Measurements from ENCODE around the gene DUSP7.

Gene DUSP7, protein sequence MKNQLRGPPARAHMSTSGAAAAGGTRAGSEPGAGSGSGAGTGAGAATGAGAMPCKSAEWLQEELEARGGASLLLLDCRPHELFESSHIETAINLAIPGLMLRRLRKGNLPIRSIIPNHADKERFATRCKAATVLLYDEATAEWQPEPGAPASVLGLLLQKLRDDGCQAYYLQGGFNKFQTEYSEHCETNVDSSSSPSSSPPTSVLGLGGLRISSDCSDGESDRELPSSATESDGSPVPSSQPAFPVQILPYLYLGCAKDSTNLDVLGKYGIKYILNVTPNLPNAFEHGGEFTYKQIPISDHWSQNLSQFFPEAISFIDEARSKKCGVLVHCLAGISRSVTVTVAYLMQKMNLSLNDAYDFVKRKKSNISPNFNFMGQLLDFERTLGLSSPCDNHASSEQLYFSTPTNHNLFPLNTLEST

DNA sequence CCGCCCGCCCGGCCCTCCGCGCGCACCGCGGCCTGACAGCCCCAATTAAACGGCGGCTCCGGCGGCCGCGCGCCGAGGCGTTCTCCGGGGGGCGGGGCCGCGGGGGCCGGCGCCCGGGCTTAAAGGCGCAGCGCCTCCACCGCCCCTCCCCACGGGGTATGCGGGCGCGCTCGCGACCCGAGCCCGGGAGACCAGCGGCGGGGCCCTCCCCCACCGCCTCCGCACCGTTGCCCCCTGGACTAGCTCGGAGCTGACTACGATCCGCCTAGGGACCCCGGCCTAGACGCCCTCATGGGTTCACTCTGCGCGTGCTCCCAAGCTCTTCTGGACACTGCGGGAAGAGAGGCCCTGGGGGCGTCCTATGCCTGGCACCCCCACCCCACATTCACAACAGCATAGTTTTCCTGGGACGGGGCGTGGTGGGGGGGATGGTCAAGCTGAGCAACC is at the start of gene DUSP7:
Gene DUSP7 (minus strand): TSS at position 51 of the 447 bp plus-strand sequence. CDS start 205 bp downstream, outside the sequence.
- no peak for FAIRE-seq

DNA sequence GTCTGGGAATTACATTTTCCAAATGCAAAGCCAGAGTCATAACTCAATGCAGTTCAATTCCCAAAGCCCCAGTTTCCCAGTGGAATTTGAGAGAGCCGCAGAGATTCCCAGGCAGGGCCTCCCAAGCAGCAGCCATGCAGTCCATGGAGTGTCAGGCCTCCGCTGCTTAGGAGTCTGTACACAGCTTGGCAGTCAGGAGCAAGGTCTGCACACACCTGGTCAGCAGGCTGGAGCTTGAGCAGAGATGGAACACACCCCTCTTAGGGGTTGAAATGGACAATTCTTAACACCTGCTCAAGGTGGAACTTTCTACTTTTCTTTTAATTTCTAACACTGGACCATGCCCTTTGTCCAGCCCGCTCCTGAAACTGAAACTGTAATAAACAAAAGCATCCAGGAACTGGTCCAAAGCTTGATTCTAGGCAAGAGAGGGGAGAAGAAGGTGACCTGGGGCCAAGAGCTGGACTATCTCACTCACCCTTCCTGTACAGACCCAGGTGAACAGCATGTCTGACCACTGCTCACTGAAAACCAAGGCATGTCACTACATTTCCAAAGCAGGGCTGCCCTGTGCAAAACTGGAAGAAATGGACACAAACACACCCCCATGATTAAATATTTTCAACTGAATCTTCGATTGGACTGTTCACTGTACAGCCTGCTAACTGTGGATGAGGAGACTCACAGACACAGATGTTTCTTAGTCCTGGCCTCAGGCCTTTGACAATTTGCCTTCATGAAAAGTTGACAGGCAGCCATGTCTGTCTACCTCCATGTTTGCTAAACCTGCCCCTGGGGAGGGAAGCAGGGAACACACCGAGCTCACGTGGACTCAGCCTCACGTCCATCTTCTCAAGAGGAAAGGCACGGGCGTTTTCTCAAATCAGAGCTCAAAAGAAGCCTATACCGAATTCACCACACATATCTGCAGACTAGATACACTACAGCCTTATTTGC is 48.6 kb upstream of the DUSP7 start:
- FAIRE-seq = no peak

DNA sequence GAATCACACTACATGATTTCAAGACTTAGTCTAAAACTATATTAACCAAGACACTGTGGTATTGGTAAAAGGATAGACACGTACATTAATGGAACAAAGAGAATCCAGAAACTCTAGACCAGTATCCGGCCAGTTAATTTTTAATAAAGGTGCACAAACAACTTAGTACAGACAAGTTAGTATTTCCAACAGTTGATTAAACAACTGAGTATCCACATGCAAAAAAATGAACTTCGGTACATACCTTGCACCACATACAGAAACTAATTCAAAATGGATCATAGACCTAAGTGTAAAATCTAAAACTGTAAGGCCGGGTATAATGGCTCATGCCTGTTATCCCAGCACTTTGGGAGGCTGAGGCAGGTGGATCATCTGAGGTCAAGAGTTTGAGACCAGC is 46.6 kb upstream of the DUSP7 start:
- no peak for FAIRE-seq

DNA sequence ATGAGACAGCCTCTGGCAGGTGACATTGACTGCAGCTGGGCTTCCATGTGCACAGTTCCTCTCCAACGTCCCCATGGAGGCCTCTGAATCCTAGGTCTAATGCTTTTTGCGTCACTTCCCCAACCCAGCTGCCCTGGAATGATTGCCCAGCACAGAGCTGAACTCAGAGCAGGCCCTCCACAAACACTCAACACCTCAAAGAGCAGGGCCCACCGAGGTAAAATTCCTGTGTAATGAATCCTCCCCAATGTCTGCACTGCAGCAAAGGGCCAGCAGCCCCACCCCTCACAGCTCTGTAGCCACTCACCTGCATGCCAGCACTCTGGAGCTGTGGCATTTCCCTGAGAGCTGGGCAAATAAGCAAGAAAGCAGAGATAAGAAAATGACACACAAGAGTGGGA is 42.6 kb upstream of the DUSP7 start:
- no peak for FAIRE-seq

DNA sequence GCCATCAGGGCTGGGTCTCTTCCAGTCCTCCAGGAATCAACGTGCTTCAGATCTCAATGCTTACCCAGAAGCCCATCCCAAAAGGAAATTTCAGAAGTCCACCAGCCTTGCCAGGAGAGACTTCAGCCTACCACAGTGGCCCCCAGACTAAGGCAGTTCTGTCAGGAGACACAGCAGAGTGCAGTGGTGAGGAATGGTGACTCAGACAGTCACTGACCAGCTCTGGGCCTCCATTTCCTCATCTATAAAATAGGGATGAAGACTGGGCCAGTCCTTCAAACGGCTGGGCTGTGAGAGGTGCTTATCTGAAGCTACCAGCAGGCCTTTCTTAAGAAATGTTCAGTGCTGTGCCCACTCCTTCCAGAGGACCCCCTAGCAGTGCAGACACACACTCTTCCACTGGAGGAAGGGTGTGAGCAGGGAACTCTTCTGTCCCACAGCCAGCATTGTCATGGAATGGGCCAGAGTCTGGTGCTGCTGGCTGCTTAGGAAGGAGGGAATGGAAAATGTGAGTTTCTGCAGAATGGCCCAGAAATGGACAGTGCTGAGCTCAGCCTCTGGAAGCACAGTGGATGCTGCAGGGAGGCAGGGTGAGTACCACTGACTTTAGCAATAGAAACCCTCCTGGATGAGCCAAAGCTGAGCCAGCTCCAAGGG is 41.6 kb upstream of the DUSP7 start:
- no peak for FAIRE-seq

DNA sequence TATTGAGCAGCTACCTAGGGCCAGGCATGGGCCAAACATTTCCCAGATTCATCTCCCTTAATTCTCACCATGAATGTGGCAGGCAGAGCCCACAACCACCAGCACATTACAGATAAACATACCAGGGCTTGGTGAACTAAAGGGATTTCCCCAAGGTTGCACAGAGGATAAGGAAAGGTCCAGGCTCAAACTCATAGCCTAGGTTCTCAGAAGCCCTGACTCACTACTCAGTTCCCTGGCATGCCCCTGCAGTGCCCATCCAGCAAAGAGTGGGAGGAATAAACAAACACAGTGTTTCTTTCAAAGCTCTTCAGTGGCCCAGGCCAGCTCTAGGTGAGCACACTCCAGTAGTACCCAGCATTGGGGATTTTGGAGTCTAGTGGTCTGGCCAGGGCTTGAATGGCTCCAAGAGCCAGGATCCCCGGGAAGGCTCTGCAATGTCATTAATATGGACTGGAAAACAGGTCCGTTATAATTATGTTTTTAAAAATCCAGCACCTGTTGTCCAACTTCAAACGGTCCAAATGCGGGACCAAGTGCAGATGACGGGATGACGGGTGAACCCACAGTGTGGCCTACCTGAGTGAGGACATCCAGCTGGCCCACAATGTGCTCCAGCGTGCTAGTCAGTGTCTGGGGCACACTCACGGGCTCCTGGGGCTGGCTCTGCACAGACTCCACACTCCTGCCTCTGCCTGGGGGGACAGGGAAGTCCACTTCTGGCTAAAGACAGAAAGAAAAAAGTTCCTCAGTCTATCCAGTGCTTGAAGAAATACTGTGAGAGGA is 39.8 kb upstream of the DUSP7 start:
- no peak for FAIRE-seq

DNA sequence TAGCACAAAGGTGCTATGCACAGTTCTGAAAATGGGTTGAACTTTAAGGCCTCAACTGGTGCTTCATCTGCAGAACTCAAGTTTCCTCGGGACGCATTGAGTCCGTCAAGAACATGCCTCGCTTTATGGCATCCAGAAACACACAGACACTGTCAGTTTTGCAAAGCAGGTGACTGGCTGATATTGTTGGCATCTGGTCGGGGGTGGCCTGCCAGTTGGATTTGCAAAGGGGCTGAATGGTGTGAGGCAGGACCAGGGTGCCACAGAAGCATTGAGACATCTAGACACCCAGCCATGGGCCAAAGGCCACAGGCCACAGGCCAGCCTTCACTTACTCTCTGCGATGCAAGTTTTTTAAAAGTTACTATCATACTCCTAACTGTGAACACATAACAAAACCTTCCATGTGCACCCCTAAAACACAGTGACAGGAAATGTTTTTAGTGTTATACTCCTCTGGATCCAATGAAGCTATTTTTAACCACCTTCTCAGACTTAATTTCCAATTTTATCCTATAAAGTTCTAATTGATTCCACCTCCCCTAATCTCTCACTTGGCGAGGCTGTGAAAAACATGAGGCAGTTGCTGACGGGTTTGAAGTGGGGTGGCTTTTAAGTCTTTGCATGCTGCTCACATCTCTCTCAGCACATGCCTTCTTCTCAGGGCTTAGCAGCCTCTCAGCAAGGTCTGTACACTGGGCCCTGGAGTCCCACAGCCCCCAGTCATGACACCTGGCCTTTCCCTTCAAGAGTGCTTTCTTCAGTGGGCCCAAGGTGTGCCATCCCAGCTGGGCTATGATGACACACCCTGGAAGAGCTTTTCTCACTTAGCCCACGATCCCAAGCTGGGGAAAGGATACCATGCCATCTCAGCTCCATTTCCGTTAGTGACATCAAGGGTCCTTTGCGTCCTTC is 38.5 kb upstream of the DUSP7 start:
- FAIRE-seq = no peak

DNA sequence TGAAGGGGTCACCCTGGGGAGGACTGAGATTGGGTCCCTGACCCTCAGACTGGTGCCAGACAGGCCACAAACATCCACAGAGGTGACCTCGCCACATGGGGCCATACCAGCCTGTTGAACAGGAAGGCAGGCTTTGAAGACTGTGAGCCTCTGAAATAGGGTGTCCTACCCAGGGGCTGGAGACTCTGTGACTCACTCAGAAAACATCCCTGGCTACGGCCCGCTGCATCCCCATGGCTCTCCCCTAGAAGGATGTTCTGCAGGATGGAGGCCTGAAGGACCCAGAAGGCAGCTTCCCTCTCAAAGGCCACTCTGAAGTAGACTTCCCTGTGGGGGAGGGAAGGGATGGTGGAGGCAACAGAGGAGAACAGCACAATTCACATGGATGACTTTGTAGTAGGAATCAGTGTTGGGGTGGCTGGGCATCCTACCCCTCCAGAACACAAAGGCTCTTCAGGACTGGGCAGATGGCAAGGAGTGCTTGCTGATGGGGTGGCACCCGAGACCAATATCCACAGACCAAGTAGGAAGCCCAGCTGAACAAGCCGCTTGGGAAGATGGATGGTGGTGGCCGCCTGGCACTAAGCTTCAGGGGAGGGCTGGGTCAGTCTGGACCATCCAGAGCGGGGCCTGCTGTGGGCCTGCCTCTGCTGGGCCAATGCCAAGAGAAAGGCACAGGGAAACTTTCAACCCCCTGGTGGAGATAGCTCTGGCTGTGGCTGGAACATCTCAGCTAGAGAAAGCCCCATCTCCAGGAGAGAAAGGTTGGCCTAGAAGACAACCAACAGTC is 37.6 kb upstream of the DUSP7 start:
- FAIRE-seq = no peak

DNA sequence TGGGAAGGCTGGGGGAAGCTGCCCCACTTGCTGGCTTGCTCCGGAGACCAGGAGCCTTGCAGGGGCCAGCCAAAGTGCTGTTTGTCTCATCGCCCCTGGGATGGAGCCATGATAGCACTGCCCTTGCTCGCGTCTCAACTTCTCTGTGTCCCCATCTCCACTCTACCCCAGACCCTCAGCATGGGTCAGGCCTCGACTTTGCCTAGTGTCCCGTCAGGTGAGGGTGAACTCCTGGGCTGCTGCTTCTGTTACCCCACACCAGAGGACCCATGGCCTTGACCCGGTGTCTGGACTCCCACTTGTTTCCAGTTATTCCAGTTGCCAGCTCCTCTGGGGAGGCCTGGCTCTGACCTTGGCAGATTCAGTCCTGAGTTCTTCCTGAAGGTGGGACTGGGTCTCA is 36.5 kb upstream of the DUSP7 start:
- no peak for FAIRE-seq

DNA sequence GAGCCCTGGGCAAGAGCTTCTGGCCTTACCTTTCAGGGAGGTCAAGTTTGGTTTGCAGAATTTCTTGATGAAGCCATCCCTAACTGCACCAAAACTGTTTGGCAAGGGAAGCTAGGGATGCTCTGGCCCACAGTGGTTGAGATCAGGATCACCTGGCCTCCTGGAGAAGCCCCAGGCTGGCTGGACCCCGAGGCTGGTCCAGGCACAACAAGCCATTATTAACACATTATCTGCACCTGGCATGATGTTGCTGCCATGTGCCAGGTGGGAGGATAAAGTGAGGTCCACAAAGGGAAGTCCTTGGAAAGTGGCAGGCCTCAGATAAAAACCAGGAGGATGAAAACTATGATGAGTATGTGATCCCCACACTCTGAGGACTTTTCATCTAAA is 35.9 kb upstream of the DUSP7 start:
- FAIRE-seq = no peak

DNA sequence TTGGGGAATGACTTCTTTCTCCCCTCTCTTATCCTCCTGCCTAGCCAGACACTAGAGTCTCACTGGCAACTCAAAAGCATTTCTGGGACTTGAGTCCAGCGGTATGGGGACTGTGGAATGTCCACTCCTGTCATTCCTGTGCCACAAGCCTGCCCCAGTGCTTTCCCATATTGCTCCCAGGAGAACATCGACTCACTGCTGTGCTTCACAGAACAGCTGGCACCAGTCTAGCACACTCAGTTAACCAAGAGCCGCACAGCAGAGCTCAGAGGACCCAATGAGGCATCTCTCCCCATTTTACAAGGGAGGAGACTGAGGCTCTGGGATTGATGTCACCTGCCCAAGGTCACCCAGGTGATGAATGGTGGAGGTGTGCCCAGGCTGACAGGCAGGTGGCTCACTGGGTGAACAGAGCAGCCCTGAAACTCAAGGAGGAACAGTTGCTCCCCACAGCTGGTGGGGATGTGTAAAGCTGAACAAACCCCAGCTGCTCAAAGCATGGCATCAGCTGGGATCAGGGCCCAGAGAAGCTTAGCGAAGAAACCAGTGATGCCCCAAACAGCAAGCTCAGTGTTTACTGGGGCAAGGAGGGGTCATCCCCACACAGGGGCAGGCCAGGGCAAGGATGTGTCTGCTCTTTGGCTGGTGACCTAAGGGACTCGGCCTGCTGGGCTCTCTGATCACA is 35.4 kb upstream of the DUSP7 start:
- no peak for FAIRE-seq

DNA sequence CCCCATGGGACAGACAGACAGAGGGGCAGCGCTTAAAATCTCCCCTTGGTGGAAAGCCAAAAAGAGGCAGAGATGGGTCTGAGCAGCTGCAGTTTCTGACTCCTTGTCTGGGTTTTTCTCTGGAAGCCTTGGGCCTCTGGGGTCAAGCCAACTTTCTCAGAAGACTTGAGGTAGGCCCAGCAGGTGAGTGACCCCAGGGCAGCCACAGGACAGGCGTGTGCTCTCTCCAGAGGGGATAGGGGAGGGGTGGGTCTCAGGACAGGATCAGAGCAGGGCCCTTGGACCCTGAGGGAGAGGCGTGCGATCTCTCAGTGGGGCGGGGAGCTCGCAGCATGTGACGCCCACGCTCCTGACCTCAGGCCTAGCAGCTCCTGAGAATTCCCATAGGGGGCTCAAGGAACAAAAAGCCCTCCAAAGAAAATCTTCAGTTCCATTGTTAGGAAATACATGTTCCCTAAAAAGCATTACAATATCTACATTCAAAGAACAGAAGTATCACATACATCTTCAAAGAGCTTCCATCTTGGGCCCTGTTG is 34.6 kb upstream of the DUSP7 start:
- FAIRE-seq = no peak

DNA sequence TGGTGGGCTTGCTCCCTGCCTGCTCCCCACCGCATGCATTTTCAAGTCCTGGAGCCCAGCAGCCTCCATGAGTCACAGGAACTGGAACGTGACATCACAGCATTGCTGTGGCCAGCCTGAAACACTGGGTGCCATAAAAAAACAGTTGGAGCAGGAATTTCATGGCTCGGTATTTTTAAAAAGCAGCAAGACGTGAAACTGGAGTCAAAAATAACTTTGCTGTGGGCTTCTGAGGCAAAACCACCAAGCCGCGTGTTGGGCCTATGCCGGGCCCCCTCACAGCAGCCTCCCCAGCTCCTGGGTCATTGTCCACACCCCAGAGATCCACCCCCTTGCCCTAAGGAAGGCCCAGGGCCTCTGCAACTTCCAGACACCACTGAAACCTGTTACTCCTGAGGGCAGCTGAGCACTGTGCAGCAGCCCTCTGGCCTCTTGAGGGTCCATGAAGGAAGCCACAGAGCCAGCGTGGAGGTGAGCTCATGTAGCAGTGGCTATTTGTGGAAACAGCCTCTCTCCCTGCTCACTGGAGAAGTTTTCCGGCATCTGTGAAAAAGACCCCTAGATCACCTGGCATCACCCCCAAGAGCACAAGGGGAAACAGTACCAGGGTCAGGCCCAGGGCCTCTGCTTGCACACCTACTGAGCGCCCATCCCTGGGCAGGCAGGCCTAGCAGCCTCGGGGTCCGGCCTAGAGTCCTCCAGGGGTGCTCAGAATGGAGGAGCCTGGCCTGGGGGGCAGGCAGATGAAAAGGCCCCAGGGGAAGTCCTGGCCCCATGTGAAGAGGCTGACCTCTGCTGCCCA is 34.0 kb upstream of the DUSP7 start:
- no peak for FAIRE-seq

DNA sequence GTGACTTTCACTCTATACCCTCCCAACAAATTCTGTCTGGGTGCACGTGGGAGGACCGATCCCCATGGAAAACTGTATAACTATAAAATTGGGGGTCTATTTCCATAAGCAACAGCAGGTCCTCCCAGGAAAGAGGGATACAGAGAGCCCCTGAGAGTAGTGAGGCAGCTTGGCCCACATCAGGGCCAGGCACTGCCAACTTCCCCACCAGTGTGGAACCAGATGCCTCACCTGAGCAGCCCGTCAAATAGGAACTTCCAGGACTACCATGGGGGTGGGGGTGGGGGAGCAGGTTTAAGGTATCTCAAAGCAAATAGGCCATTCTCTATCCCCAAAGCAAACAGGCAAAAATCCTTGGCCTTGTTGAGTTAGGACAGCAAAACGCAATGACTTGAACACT is 33.3 kb upstream of the DUSP7 start:
- FAIRE-seq = no peak

DNA sequence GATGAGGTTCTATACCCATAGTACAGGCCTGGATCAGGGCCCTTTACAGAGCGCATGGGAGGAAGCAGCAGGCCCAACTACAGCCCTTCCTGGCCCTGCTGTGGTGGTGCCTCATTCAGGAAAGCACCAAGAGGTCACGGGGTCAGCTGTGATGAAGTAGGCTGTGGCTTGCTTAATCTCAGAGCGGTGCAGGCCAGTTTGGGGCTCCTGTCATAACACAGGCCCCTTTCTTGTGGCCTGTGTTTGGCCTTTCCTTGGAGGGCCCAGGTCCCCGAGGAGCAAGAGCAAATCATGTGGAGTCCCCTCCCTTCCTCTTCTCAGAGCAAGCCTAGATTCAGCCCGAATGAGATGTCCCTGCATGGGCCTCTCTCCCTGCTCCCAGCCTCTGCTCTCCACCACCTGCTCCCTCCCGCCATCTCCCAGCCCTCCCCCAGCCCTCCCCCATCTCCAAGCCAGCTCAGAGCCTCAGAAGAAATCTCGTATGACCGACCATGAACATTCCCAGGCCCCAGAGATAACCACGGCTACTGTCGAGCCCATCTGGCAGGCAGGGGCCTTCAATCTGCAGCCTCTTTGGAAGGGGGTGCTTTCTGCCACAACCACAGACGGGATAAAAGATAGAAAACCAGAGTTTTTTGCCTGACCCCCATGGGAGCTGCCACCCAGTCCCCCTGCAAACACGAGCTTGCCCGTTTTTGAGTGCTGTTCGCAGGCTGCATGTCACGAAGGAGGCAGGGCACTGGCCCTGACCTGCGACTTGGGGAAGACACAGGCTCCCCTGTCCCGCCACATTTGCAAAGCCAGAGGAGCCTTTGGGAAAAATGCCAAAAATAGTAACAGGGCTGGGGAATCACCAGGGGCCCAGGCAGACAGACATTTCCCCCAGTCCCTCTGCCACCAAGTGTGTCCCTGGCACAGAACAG is 32.3 kb upstream of the DUSP7 start:
- FAIRE-seq = no peak

DNA sequence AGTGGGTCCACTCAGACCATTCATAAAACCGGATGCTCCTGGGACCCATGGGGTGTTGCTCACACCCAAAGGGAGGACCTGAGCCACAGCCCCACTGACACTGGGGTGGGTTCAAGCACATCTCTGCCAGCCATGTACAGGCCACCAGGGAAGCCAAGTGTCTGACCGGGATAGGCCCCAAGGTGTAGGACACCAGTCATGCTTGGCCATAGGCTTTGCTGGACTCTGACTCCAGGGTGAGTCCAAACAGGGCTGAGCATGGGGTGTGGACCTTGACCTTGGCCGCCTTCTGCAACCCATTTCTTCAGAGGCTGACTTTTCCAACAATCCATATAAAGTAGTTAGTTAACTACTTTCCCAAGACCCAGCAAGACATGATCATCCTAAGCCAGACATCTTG is 31.4 kb upstream of the DUSP7 start:
- no peak for FAIRE-seq

DNA sequence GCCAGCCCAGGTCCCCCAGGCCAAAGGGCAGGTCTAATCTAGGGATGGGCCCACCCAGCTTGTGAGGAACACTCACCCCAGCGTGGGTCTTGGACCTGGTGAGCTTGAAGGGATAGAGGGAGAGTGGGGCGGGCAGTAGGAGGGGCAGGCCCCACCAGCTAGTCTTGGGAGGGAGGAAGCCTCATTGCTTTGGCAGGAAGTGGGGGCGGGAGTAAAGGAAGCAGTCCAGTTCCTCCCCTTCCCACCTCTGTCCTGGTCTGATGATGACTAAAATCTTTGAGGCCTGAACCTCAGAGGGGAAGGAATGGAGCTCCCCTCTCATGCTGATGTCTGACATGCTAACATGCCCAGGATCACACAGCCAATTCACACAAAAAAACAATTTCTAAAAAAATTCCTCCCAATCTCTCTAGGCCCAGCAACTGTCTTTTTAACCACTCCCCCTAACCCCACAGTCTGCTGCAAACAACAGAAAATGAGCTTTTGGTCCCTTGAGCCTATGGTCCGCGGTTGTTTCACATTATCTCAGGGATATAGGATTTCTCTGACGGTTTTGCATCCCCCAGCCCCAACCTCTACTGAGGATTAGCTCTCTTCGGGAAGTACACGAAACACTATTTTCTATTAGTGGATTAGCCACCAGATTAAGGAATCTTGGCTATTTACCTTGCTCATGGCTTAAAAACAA is 30.7 kb upstream of the DUSP7 start:
- FAIRE-seq = no peak
